Upper lobe of left lung (tissue), 6 donors: ENCODE measurements around the gene CTRL. TPM values are rescaled to one million over a fixed set of nuclear protein-coding genes. Genes with fewer than 3 reads are reported as not detected.

ENCODE experiments used
- ATAC-seq, 2 donors: fragments of 200-7000 bp; cut with Tn5 transposase; one replicate each; pipeline ENCODE4 v1.9.1; 2022; ENCODE audit warnings: mild to moderate bottlenecking in 2 of 2, moderate library complexity in 2 of 2; ENCODE audit not compliant: low FRiP score in 2 of 2
- DNase-seq, 2 donors: peaks; one replicate each; pipeline ENCODE4 v3.0.0-alpha.2; 2019 to 2020
- H3K27ac ChIP-seq, 4 donors: fragments of 200-600 bp; sonication (generic); one replicate each; pipeline ENCODE4 v1.5.1; 2016 to 2019
- H3K27me3 ChIP-seq, 4 donors: fragments of 200-600 bp; sonication (generic); one replicate each; pipeline ENCODE4 v1.5.1; 2017 to 2019
- H3K36me3 ChIP-seq, 4 donors: fragments of 200-600 bp; sonication (generic); one replicate each; pipeline ENCODE4 v1.5.1; 2016 to 2019
- H3K4me1 ChIP-seq, 4 donors: fragments of 200-600 bp; sonication (generic); one replicate each; pipeline ENCODE4 v1.5.1; 2018 to 2019
- H3K4me3 ChIP-seq, 4 donors: fragments of 200-600 bp; sonication (generic); one replicate each; pipeline ENCODE4 v1.5.1; 2017 to 2019; ENCODE audit warnings: mild to moderate bottlenecking in 2 of 4, moderate library complexity in 1 of 4
- H3K9me3 ChIP-seq, 4 donors: fragments of 200-600 bp; sonication (generic); one replicate each; pipeline ENCODE4 v1.5.1; 2018 to 2019
- EP300 ChIP-seq, 4 donors: sonication (generic); formaldehyde crosslinking; IDR thresholded peaks; one replicate each; pipeline ENCODE4 v1.5.1; 2017; ENCODE audit warnings: antibody characterized with exemption in 4 of 4, control low read depth in 2 of 4
- POLR2A ChIP-seq, 4 donors: fragments of 450-650 bp; IDR thresholded peaks; one replicate each; pipeline ENCODE4 v1.5.1; 2016 to 2017; ENCODE audit warnings: antibody characterized with exemption in 4 of 4, mild to moderate bottlenecking in 2 of 4
- POLR2AphosphoS5 ChIP-seq, 2 donors: sonication (generic); formaldehyde crosslinking; IDR thresholded peaks; one replicate each; pipeline ENCODE4 v1.5.1; 2017; ENCODE audit warnings: antibody characterized with exemption in 2 of 2
- WGBS, 2 donors: methylation state at CpG; one replicate each; pipeline ENCODE4 v1.1.5; 2017 to 2018; 5-methylcytosine and 5-hydroxymethylcytosine counted together
- small RNA-seq, 4 donors: library from RNA; depleted of rRNA; stranded (forward); fragments of <200 nt; gene quantifications; one replicate each; pipeline ENCODE3, GENCODE V24; 2016
- total RNA-seq, 6 donors: library from RNA; depleted of rRNA in 4 of 6; stranded (reverse); fragments of >200 nt in 4 of 6; gene quantifications; one replicate each; pipeline versions ENCODE4 v1.1.0 to v1.2.1, GENCODE V29; 2016 to 2021
- TF ChIP-seq, protein P1 (sequence below), 6 experiments: fragments of 450-650 bp in 4 of 6; fragments of 200-600 bp in 2 of 6; sonication (generic) in 2 of 6; IDR thresholded peaks; one replicate each; pipeline ENCODE4 v1.5.1; 2016 to 2019; ENCODE audit warnings: antibody characterized with exemption in 6 of 6
- donor health status: DM: no; HTN: no; CAD: no; lungs with moderate emphysema.
- donor health status: DM: no; HTN: yes; CAD: no; lungs with severe emphysema.

The CTRL gene
- total RNA-seq, 6 donors from 2014 or later = 1.6 to 4.2 (median 2.4) TPM

DNA sequence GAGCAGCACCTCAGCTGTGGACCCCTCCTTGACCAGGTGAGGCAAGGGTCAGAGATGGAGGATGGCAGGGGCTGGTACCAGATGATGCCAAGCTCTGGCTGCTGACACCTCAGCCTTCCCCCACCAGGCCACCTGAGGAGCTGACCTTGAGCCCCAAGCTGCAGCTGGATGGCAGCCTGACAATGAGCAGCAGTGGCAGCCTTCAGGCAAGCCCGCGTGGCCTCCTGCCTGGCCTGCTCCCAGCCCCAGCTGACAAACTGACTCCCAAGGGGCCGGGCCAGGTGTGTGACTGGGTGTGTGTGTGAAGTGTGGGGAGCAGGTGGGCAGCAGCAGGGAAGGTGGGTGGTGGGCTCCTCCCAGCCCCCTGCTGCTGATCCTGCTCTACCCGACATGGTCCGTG, 51.7 kb downstream of the CTRL start:
- H3K27ac ChIP-seq = no peak overlapping the region
- no peak for TF ChIP-seq POLR2AphosphoS5 (IDR thresholded peaks at IDR 0.05)
- TF ChIP-seq EP300 (IDR thresholded peaks at IDR 0.05) = no peak
- TF ChIP-seq, protein P1, sequence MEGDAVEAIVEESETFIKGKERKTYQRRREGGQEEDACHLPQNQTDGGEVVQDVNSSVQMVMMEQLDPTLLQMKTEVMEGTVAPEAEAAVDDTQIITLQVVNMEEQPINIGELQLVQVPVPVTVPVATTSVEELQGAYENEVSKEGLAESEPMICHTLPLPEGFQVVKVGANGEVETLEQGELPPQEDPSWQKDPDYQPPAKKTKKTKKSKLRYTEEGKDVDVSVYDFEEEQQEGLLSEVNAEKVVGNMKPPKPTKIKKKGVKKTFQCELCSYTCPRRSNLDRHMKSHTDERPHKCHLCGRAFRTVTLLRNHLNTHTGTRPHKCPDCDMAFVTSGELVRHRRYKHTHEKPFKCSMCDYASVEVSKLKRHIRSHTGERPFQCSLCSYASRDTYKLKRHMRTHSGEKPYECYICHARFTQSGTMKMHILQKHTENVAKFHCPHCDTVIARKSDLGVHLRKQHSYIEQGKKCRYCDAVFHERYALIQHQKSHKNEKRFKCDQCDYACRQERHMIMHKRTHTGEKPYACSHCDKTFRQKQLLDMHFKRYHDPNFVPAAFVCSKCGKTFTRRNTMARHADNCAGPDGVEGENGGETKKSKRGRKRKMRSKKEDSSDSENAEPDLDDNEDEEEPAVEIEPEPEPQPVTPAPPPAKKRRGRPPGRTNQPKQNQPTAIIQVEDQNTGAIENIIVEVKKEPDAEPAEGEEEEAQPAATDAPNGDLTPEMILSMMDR (IDR thresholded peaks at IDR 0.05) = no peak
- TF ChIP-seq POLR2A (IDR thresholded peaks at IDR 0.05) = no peak
- H3K9me3 ChIP-seq = no peaks in the 10 kb centered on the region
- ATAC-seq (no peak), DNase-seq (no peak)
- peaks cover 52 to 88% (median 84%) of the 10 kb centered on the region in 4 donors for H3K36me3 ChIP-seq
- 95 to 98% methylated on average over 2 to 5 of the region's 5 CpGs for WGBS, 2 donors
- no peak overlapping the region for H3K4me3 ChIP-seq
- H3K4me1 ChIP-seq = peaks cover 1 to 15% (median 11%) of the 10 kb centered on the region in 4 donors
- H3K27me3 ChIP-seq = no peaks in the 10 kb centered on the region

Small RNAs within 50 kb of the gene (small RNA-seq; reads per million reads assigned to genes)
- gene NRN1L = 0 to 0.43 (median 0) reads per million in 4 donors

Other genes with a start within 250 kb of the CTRL start
- 10 to 100 TPM; 14.3 to 21.0 (median 17.0) TPM for gene GFOD2, start 212.5 kb downstream of the CTRL start, total RNA-seq
- 10 to 100 TPM in 5 of 6 donors, 1 to 10 TPM in 1; 6.5 to 50.3 (median 17.0) TPM for gene RANBP10, start 125.3 kb downstream of the CTRL start, total RNA-seq
- 10 to 100 TPM in 1 of 6 donors, 1 to 10 TPM in 4, under 1 TPM in 1; 0.66 to 13.1 (median 4.4) TPM for gene TSNAXIP1, start 125.0 kb downstream of the CTRL start, total RNA-seq
- 10 to 100 TPM; 28.3 to 66.3 (median 34.3) TPM for gene THAP11, start 89.5 kb downstream of the CTRL start, total RNA-seq
- gene NUTF2, start 84.9 kb downstream of the CTRL start, total RNA-seq = 100 to 1,000 TPM in 2 of 6 donors, 10 to 100 TPM in 4; 50.2 to 203 (median 78.3) TPM
- 100 to 1,000 TPM in 1 of 6 donors, 10 to 100 TPM in 5; 30.6 to 201 (median 50.6) TPM for gene CENPT, start 84.2 kb downstream of the CTRL start, total RNA-seq
- 100 to 1,000 TPM in 1 of 6 donors, 10 to 100 TPM in 5; 41.6 to 101 (median 65.0) TPM for gene EDC4, start 58.8 kb downstream of the CTRL start, total RNA-seq
- 1 to 10 TPM in 5 of 6 donors, not detected in 1; 1.6 to 4.2 (median 2.3) TPM for gene NRN1L, start 47.0 kb downstream of the CTRL start, total RNA-seq
- 10 to 100 TPM; 21.9 to 36.5 (median 31.5) TPM for gene PSKH1, start 38.6 kb downstream of the CTRL start, total RNA-seq
- 100 to 1,000 TPM in 1 of 6 donors, 10 to 100 TPM in 5; 48.2 to 106 (median 60.6) TPM for gene PSMB10, start 5.0 kb upstream of the CTRL start, total RNA-seq
- 100 to 1,000 TPM in 1 of 6 donors, 10 to 100 TPM in 5; 21.9 to 117 (median 26.1) TPM for gene LCAT, start 12.3 kb upstream of the CTRL start, total RNA-seq
- gene SLC12A4, start 36.8 kb upstream of the CTRL start, total RNA-seq = 100 to 1,000 TPM in 3 of 6 donors, 10 to 100 TPM in 3; 54.6 to 276 (median 98.3) TPM
- gene DPEP3, start 48.6 kb upstream of the CTRL start, total RNA-seq = 1 to 10 TPM in 1 of 6 donors, under 1 TPM in 3, not detected in 2; 0.15 to 1.0 (median 0.30) TPM
- gene DPEP2, start 67.6 kb upstream of the CTRL start, total RNA-seq = 10 to 100 TPM in 5 of 6 donors, 1 to 10 TPM in 1; 7.1 to 56.6 (median 23.0) TPM
- not detected for gene DPEP2NB, start 84.0 kb upstream of the CTRL start, total RNA-seq
- gene DDX28, start 91.4 kb upstream of the CTRL start, total RNA-seq = 10 to 100 TPM in 4 of 6 donors, 1 to 10 TPM in 2; 4.4 to 13.2 (median 12.1) TPM
- 10 to 100 TPM; 12.7 to 28.3 (median 16.8) TPM for gene DUS2, start 91.4 kb upstream of the CTRL start, total RNA-seq
- gene NFATC3, start 153.5 kb upstream of the CTRL start, total RNA-seq = 10 to 100 TPM; 49.1 to 95.3 (median 68.0) TPM